ENCODE data around the gene PLSCR2.
"Not testable (repeated sequence)": the region's sequence is repeated elsewhere in the genome, so short reads cannot be mapped to it uniquely, and the experiment has no call there.

PLSCR2 gene

DNA sequence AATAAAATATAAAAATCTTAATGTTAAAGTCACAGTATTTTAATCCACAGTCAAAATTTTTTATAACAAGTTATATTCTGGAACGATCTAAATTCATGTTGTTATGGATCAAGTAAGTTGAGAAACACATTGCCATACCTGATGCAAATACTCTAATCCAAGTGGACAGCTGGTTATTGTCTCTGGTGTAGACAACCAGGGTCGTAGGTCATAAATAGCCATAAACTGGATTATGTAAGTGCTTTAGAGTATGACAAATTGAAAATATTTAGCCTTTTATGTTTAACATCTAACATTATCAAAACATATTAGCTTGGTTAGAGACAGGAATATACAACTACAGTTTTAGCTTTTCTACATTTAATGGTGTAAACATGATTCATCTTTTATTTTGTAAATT, 53.0 kb downstream of the PLSCR2 start:
- DNase-seq: no peak

DNA sequence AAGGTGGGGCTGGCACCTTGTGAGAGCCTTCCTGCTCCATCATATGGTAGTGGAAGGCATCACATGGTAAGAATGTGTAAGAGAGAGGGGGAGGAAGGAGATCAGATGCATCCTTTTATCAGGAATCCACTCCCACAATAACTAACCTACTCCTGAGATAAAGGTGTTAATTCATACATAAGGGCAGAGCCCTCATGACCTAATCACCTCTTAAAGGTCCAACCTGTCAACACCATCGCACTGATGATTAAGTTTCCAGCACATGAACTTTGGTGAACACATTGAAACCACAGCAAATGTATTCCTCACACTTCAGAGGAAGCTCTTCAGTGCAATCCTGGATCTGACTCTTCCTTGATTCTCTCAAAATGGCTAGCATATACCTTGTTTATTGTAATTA, 55.4 kb downstream of the PLSCR2 start:
- no peak for DNase-seq

DNA sequence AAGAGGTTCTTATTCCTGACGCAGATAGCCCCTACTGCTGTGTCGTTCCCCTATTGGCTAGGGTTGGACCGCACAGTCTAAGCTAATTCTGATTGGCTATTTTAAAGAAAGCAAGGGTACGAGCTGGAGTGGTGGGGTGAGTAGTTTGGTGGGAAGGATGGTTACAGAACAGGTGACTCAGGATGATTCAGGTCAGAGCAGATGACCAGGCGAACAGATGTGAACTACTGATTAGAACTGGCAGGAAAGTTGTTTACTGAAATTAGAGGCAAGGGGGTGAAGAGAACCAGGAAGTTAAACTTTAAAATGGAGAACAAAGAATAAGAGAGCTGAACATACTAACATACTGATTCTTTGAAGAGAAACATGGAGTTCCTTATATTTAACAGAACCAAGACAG, 56.6 kb downstream of the PLSCR2 start:
- DNase-seq: not testable (repeated sequence)

DNA sequence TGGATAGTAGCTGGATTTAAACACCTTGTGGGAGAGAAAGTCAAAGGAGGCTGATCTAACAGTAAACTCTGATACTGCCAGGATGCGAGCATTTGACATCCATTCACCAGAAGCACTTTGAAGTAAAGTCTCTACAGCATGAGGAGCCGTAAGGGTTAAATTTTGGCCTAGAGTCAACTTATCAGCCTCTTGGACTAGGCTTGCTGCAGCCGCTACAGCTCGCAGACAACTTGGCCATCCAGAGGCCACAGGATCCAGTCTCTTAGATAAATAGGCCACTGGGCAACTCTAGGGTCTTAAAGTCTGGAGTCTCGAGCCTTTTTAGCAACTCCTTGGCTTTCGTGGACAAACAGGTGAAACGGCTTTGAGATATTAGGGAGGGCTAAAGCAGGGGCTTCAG, 61.4 kb downstream of the PLSCR2 start:
- no peak for DNase-seq

GRCh38 chr3:146404436-146404835, 64.9 kb downstream of the PLSCR2 start:
- no peak for DNase-seq

- no peak for DNase-seq
Measured at GRCh38 chr3:146403792-146404191, 65.6 kb downstream of the PLSCR2 start.

DNA sequence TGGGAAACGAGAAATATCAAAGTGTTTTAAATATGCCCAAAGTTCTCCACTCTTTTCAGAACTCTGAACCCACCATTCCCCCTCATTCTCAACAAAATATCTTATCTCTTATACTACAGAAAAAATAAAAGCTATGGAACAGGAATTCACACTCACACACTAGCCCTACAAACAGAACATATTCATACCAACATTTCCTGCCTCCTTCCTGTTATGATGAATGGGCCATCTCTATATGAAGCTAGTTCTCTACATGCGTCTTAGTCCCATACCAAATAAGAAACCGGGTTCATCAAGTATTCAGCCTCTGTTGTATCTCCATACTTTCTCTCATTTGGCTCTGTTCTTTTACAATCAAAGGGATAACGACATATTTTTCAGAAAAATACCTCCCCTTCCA, 72.6 kb downstream of the PLSCR2 start:
- DNase-seq: no peak

DNA sequence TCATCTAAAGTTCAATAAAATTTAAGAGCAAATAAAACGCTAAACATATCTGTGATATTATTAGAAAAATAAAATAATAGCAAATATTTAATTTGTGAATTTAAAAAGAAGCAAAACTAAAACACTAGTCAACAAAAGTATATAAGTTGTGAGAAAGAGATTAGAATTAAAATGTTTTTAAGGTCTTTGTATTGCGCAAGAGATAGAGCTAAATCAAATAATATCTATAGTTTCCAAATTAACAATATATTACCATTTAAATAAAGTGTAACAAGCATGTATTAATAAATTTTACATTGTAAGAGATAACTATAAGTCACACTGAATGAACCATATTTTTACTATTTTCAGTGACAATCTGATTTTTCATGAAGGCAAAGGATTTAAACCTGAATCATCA, 74.2 kb downstream of the PLSCR2 start:
- DNase-seq: no peak

DNA sequence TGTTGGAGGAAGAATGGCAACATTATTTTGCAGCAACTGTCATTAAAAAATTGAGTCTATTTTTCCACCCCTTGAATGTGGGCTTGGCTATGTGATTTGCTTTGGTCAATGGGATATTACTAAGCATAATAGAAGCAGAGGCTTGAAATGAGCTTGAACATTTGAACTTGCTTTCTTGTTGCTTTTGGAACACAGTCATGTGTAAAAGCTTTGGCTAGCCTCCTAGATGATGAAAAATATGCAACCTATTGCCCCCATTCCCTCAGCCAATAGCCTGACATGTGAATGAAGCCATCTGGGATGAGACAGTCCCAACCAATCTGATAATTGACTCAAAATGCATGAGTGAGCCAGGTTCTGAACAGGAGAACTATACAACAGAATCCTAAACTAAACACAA, 78.4 kb downstream of the PLSCR2 start:
- DNase-seq: no peak

GRCh38 chr3:146390006-146390772, 79.2 kb downstream of the PLSCR2 start:
- DNase-seq: no peak

- no peak for DNase-seq
Measured at GRCh38 chr3:146387566-146387965, 81.8 kb downstream of the PLSCR2 start.

- DNase-seq: no peak
Measured at GRCh38 chr3:146386936-146387335, 82.4 kb downstream of the PLSCR2 start.

- DNase-seq: no peak
Measured at GRCh38 chr3:146384786-146385185, 84.6 kb downstream of the PLSCR2 start.

All from C1 segment of cervical spinal cord (tissue), 14 donors.